ENCODE results near the gene RNF2. TPM values are rescaled to one million over a fixed set of nuclear protein-coding genes. Genes with fewer than 3 reads are reported as not detected.

RNF2 gene
- total RNA-seq, 1 experiment from 2014 or later: 39.1 TPM

GRCh38 chr1:185091480-185091879, 46.1 kb downstream of the RNF2 start:
- Histone ChIP-seq H3K36me3 (ENCODE audit: control insufficient read depth in 1 of 2, insufficient read depth in 2 of 2, low read length in 2 of 2) (peaks cover 2 to 18% of the 10 kb centered on the region in 2 experiments; a peak in 3 of 4 replicates), H3K27ac (ENCODE audit: low read depth, low read length) (no peak overlapping the region), H3K4me3 (replicated peaks in 1 of 2; ENCODE audit: low read depth in 1 of 2, low read length in 2 of 2) (no peak overlapping the region), H3K9ac (ENCODE audit: low read length) (no peak overlapping the region), H3K9me2 (ENCODE audit: insufficient read depth) (no peaks in the 10 kb centered on the region), H3K79me2 (ENCODE audit: insufficient read depth, low read length) (peaks cover 9% of the 10 kb centered on the region), H3K9me3 (ENCODE audit: control insufficient read depth in 1 of 2, insufficient read depth in 1 of 2, low read depth in 1 of 2, low read length in 2 of 2) (no peaks in the 10 kb centered on the region), H4K20me1 (ENCODE audit: insufficient read depth) (no peaks in the 10 kb centered on the region), H2AFZ (ENCODE audit: low read depth, low read length, poor library complexity, severe bottlenecking) (no peak overlapping the region), H3K27me3 (ENCODE audit: insufficient read depth, low read length) (no peaks in the 10 kb centered on the region), H3K4me1 (ENCODE audit: control insufficient read depth in 1 of 2, insufficient read depth in 2 of 2, low read length in 2 of 2) (no peaks in the 10 kb centered on the region), H3K4me2 (ENCODE audit: low read length) (no peak overlapping the region)
- TF ChIP-seq ELF1 (IDR thresholded peaks at IDR 0.05; ENCODE audit: borderline replicate concordance, low read depth) (no peak), JUND (IDR thresholded peaks at IDR 0.05) (no peak), FOSL1 (IDR thresholded peaks at IDR 0.05; ENCODE audit: low read depth) (no peak), TCF7L2 (IDR thresholded peaks at IDR 0.05; ENCODE audit: borderline replicate concordance, extremely low read depth, insufficient read depth, insufficient read length) (no peak), SIN3A (IDR thresholded peaks at IDR 0.05; ENCODE audit: low read depth) (no peak), SP1 (IDR thresholded peaks at IDR 0.05; ENCODE audit: low read depth) (no peak)
- BruUV-seq (replicated peaks): no TSS peak
- CTCF ChIA-PET: no interaction called here
- intact Hi-C loops (cut with micrococcal nuclease): no loop called here
- no peak for DNase-seq (ENCODE audit: low read depth, low spot score)
- RAD21 ChIA-PET (ENCODE audit: low non-redundant PET in 1 of 2, low total read pairs in 2 of 2, uncharacterized antibody in 2 of 2, unreplicated experiment in 2 of 2): no interaction called here
- POLR2A ChIA-PET: no interaction called here
- ATAC-seq: no peak

- POLR2A ChIA-PET: no interaction called here
Observed at GRCh38 chr1:185094761-185095160, 49.4 kb downstream of the RNF2 start.

More at GRCh38 chr1:185094761-185095160, 49.4 kb downstream of the RNF2 start:
- peaks cover 2 to 16% of the 10 kb centered on the region in 2 experiments; a peak in 3 of 4 replicates for H3K36me3 ChIP-seq (ENCODE audit: control insufficient read depth in 1 of 2, insufficient read depth in 2 of 2, low read length in 2 of 2)
- ChIA-PET CTCF (no interaction called here), RAD21 (ENCODE audit: low non-redundant PET in 1 of 2, low total read pairs in 2 of 2, uncharacterized antibody in 2 of 2, unreplicated experiment in 2 of 2) (no interaction called here)
- H3K27me3 ChIP-seq (ENCODE audit: insufficient read depth, low read length): no peaks in the 10 kb centered on the region
- intact Hi-C loops (cut with micrococcal nuclease): no loop called here
- no peaks in the 10 kb centered on the region for H4K20me1 ChIP-seq (ENCODE audit: insufficient read depth)
- ATAC-seq (no peak), DNase-seq (ENCODE audit: low read depth, low spot score) (no peak)
- TF ChIP-seq EZH2phosphoT487 (IDR thresholded peaks at IDR 0.05; ENCODE audit: borderline replicate concordance) (no peak), RAD21 (IDR thresholded peaks at IDR 0.05; ENCODE audit: low read depth) (no peak), TCF7L2 (IDR thresholded peaks at IDR 0.05; ENCODE audit: borderline replicate concordance, extremely low read depth, insufficient read depth, insufficient read length) (no peak), ELF1 (IDR thresholded peaks at IDR 0.05; ENCODE audit: borderline replicate concordance, low read depth) (no peak)
- no peaks in the 10 kb centered on the region for H3K9me3 ChIP-seq (ENCODE audit: control insufficient read depth in 1 of 2, insufficient read depth in 1 of 2, low read depth in 1 of 2, low read length in 2 of 2)
- H3K9ac ChIP-seq (ENCODE audit: low read length): no peak overlapping the region
- H3K4me3 ChIP-seq (replicated peaks in 1 of 2; ENCODE audit: low read depth in 1 of 2, low read length in 2 of 2): no peak overlapping the region
- no peaks in the 10 kb centered on the region for H3K79me2 ChIP-seq (ENCODE audit: insufficient read depth, low read length)
- H3K4me2 ChIP-seq (ENCODE audit: low read length): no peak overlapping the region
- no peaks in the 10 kb centered on the region for H3K9me2 ChIP-seq (ENCODE audit: insufficient read depth)
- H3K27ac ChIP-seq (ENCODE audit: low read depth, low read length): no peak overlapping the region
- BruUV-seq (replicated peaks): no TSS peak
- H3K4me1 ChIP-seq (ENCODE audit: control insufficient read depth in 1 of 2, insufficient read depth in 2 of 2, low read length in 2 of 2): no peaks in the 10 kb centered on the region
- no peak overlapping the region for H2AFZ ChIP-seq (ENCODE audit: low read depth, low read length, poor library complexity, severe bottlenecking)

Measured in HCT116 (cell line).